M059J (cell line): ENCODE data around the gene SIK1. TPM values are rescaled to one million over a fixed set of nuclear protein-coding genes. Genes with fewer than 3 reads are reported as not detected.
"Not testable (repeated sequence)": the region's sequence is repeated elsewhere in the genome, so short reads cannot be mapped to it uniquely, and the experiment has no call there.

Experiments used
- DNase-seq: peaks from one replicate; pipeline ENCODE4 v3.0.0-alpha.2; 2012; ENCODE audit warnings: low read depth
- total RNA-seq: library from RNA; depleted of rRNA; stranded (reverse); fragments of >200 nt; shearing (Covaris generic); gene quantifications from 2 replicates; pipeline ENCODE4 v1.2.3, GENCODE V29; 2014

Gene SIK1
- total RNA-seq, 1 experiment from 2014 or later: 3.6 TPM

DNA sequence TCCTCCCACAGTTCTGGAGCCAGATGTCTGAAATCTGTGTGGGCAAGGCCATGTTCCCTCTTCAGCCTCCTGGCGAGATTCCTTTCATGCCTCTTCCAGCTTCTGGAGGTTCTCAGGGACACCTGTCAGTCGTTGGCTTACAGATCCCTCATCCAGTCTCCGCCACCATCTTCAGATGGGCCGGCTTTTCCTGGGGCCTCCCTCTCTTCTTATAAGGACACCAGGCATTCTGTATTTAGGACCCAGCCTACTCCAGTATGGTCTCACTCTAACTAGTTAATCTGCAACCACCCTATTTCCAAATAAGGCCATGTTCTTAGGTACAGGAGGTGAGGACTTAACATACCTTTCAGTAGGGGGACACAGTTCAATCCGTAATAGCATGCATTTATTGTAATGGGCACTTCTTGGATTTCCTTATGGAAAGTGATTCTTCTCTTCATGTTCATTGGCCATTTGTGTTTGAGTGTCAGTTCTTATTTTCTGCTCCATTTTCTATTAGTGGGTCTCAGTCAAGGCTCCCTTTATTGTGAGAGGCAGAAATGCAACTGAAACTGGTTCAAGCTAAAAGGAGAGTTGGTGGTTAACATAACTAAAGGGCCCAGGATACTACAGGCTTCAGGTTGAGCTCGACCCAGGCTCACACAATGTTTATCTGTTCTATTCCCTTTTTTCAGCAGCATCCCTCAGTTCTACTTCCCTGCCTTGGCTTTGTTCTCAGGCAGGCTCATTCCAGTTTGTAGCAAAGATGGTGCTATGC, 12.6 kb upstream of the SIK1 start:
- not testable (repeated sequence) for DNase-seq

DNA sequence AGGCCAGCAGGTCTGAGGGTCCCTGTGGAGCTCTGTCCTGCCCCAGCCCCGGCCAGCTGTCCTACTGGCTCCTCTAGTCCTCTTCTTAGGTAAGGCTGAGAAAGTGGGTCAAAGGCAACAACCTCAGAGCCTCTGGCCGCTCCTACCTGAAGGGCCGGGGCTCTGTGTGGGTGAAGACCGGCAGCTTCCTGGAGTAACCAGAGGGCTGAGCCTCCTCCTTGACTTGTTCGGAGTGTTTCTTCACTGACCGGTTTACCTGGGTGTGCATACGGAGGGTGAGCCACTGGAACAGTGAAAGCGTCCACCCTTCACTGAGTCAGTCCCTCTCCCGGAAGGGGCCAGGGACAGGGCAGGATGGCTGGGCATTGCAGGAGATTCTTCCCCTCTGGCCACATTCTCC, 9.3 kb upstream of the SIK1 start:
- DNase-seq: not testable (repeated sequence)

DNA sequence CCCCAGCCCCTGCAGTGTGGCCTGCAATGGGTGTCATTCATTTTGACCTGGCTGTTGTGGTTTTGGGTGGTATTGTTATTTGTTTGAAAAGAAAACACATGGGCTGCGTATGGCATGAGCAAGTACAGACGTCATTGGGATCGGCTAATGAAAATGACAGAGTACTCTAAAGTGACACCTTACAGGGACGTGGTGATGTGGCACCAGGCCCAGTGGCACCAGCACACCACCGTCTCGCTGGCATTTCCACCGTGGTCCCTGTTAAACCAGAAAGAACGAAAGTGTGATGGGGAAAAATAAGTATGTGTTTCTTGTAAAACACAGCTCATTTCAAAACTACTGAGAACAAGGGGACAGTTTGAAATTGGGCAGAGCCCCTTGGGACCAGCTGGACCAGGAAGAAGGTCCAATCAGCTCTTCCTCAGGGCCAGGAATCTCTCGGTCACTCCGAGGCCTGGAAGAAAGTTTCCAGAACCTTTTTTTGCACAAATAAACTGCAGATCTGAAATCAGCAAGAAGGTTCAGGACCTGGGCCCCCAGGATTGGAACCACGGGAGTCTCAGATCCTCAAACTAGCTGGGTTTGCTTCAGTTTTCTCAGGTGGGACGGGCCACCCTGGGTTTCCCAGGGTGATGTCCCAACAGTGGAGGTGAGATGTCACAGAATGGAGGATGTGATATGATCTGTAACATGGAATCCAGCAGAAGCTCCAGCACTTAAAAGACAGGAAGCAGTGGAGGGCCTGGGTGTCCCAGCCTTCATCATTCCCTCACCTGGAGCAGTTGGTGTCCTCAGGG, 6.6 kb upstream of the SIK1 start:
- DNase-seq: not testable (repeated sequence)

DNA sequence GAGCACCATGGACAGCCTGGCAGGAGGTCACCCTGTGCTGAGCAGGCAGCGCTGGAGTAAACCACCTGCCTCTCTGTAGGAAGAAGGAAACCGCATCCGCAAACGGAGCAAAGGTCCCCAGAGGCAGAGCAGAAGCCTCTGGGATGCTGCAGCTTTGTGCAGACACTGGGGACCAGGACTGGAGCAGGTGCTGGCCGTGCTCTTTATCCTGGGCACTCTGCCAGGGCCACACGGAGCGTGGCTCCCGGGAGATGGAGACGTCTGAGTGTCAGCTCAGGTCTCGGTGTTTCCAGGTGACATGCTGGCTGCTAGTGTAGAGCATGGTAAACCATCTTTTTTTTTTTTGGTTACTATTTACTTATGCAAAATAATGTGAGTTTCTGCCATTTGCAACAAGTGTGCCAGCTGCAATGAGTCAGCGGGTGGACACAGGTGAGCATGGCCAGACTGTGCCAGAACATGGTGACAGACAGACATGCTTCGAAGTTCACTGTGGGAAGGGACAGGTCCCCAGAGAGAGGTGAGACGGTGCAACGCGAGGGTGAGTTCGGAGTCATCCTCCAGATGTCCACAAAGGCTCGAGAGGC, 4.0 kb upstream of the SIK1 start:
- DNase-seq: not testable (repeated sequence)

DNA sequence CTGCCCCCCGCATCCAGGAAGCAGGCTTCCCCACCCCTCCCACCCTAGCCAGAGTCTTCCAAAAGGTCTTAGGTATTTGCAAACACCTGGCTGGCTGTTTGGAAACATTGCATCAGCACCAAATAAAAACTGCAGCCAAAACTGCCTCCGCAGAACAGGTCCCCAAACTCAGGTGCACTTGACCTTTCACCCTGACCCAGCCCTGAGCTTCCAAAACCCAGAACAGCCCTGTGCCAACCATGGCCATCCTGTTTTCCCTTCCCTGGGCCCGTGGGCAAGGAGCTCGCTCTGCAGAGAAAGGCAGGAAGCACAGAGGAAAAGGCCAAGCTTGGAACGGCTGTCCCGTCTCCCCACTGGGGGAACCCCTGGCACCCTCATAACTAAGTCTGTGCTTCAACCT, 2.0 kb upstream of the SIK1 start:
- not testable (repeated sequence) for DNase-seq

GRCh38 chr21:43427242-43427559, 270 bp upstream of the SIK1 start:
- not testable (repeated sequence) for DNase-seq

DNA sequence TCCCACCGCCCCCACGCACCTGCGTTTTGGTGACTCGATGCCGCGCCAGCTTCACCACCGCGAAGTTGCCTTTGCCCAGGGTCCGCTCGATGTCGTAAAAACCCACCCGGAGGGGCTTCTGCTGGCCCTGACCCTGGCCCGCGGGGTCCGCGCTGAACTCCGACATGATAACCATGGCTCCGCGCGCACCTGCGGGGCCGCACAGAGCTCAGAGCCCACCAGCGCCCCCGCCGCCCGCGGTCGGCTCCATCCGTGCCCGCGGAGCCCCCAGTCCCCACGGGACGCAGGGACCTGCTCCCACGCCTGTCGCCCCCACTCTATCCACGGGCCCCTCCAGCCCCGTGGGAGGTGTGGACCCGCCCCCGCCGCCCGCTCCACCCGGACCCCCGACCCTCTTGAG, 927 bp downstream of the SIK1 start:
- DNase-seq: not testable (repeated sequence)

- not testable (repeated sequence) for DNase-seq
Measured at GRCh38 chr21:43419475-43419874, 7.5 kb downstream of the SIK1 start.

DNA sequence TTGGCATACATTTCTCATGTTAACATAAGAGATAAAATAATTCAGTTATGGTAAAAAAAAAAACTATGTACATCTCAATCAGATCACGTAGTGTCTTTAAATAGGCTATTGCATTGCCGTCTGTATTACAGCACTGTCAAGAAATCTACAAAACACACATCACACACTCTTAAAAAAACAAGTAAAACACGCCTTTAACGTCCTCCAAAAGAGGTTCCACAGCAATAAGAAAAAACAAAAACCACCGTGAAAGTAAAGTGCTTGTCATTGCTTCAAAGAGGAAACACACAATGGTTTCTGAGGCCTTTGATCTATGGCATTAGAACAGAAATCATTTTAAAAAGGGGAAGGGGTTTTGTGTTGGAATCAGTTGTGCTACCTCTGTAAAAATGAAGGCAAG, 12.4 kb downstream of the SIK1 start:
- not testable (repeated sequence) for DNase-seq

DNA sequence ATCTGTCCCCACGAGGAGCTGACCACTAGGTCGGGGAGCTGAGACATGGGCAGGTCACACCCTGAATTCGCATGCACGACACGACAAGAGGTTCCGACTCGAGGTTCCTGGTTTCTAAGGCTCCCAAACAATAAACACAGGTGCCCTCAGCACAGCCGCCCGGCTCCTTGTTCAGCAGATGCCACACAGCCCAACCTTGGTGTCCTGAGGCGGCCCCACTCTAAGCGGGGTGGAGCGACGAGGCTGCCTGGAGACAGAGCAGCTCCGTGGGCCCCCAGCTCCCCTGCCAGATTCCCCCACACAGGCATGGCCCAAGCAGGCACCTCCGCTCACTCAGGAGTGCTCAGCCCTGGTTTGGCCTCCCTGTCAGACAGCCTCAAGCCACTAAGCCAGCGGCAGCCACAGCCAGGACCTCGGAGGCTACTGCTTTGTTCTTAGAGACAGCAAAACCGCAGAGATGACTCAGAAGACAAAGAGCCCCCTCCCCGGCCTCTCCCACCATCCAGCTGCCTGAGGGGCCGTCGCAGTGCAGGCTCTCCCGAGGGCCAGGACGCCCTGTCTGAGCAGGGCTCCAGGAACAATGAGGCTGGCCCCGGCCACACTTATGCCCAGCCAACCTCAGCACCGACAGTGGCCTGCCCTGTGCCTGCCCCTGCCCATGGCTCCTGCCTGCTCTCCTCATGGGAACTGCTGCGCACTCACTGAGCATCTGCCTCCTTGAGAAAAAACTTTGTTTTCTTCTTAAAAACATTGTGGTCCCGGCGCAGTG, 14.7 kb downstream of the SIK1 start:
- DNase-seq: not testable (repeated sequence)

GRCh38 chr21:43410456-43411068, 16.4 kb downstream of the SIK1 start:
- not testable (repeated sequence) for DNase-seq

- DNase-seq: not testable (repeated sequence)
Measured at GRCh38 chr21:43407139-43407538, 19.8 kb downstream of the SIK1 start.

DNA sequence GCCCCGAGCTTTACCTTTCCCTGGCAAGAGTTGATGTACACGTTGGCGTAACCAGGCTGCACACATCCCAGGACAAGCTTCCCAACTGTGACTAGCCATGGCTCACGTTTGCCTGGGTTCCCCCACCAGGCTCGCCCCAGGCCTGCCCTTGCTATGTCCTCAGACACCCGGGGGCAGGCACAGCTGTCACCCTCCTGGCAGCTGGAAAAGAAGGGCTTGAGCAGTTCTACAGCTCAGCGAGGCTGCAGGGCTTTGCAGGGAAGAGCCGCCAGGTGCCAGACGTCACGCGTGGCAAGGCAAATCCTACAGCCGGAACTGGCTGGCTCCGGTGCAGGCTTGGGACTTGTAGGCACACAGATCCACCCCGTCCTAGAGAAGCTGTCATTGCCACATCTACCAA, 22.5 kb downstream of the SIK1 start:
- DNase-seq: not testable (repeated sequence)

GRCh38 chr21:43403651-43404430, 23.1 kb downstream of the SIK1 start:
- not testable (repeated sequence) for DNase-seq

DNA sequence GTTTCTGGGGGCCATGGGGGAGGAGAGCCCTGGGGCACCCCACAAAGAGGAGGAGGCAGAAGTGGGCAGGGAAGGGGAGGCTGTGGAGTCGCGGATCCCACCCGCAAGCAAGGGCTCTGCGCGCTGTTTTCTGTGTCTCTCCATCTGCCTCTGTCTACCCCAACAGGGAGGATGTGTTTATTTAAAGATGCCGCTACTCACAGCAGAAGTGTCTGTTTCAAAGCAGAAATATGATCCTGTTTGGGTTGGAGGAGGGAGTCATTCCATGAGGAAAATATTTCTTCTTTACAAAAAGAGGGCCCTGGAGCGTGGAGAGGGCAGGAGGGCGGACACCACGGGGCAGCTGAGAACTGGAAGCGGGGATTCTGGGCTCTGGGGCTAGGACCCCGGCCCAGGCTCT, 25.8 kb downstream of the SIK1 start:
- not testable (repeated sequence) for DNase-seq

- DNase-seq: not testable (repeated sequence)
Measured at GRCh38 chr21:43399595-43400015, 27.3 kb downstream of the SIK1 start.

- not testable (repeated sequence) for DNase-seq
Measured at GRCh38 chr21:43399136-43399535, 27.8 kb downstream of the SIK1 start.

DNA sequence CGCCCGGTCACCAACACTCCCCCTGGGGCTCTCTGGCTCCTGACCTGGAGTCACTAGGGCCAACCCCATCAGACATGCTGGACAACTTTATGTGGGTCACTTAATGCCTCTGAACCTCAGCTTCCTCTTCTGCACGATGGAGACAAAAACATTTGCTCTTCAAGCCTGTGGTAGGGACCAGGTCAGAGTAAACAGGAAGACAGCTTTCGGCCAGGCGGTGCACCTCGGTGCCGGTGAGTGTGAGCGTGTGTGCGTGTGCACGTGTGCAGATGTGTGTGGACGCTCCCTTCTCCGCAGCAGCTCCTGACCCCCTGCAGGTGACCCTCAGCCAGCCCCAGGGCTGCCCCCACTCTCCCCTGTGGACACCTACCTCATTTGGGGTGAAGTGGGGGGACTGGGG, 28.4 kb downstream of the SIK1 start:
- DNase-seq: not testable (repeated sequence)

GRCh38 chr21:43398000-43398399, 28.9 kb downstream of the SIK1 start:
- DNase-seq: not testable (repeated sequence)

- not testable (repeated sequence) for DNase-seq
Measured at GRCh38 chr21:43397439-43397808, 29.5 kb downstream of the SIK1 start.
